Activated T-cell treated with anti-CD3 and anti-CD28 coated beads for 1 hour (primary cell): Measurements from ENCODE around the gene PCDHA2.
"Not testable (repeated sequence)": the region's sequence is repeated elsewhere in the genome, so short reads cannot be mapped to it uniquely, and the experiment has no call there.

ENCODE experiments used
- DNase-seq: peaks from one replicate; pipeline ENCODE4 v3.0.0-alpha.2; 2020; ENCODE audit warnings: low read depth

The PCDHA2 gene

GRCh38 chr5:140821375-140822280, 27.0 kb downstream of the PCDHA2 start, which contains the start of gene PCDHA5:
Gene PCDHA5, plus strand, starts transcription at chr5:140821613.
- no peak for DNase-seq

GRCh38 chr5:140822281-140822629, 27.6 kb downstream of the PCDHA2 start:
- DNase-seq: no peak

GRCh38 chr5:140822969-140823368, 28.3 kb downstream of the PCDHA2 start:
- DNase-seq: not testable (repeated sequence)

GRCh38 chr5:140823475-140823874, 28.8 kb downstream of the PCDHA2 start:
- DNase-seq: no peak

- DNase-seq: no peak
These were observed 33.2 kb downstream of the PCDHA2 start, which contains the start of gene PCDHA6 for GRCh38 chr5:140827704-140828361. Gene PCDHA6, plus strand, starts transcription at chr5:140827960. Its CDS starts 132 bp downstream, at chr5:140828092.

- DNase-seq: no peak
These were observed 33.7 kb downstream of the PCDHA2 start for GRCh38 chr5:140828362-140828737.

GRCh38 chr5:140829511-140830501, 35.2 kb downstream of the PCDHA2 start:
- DNase-seq: not testable (repeated sequence)

- DNase-seq: no peak
These were observed 39.3 kb downstream of the PCDHA2 start, which contains the start of gene PCDHA7 for GRCh38 chr5:140833993-140834392. Gene PCDHA7, plus strand, starts transcription at chr5:140834269. Its CDS starts 115 bp downstream, at chr5:140834384.

- DNase-seq: not testable (repeated sequence)
These were observed 39.9 kb downstream of the PCDHA2 start for GRCh38 chr5:140834439-140835008.

GRCh38 chr5:140835622-140836510, 41.2 kb downstream of the PCDHA2 start:
- DNase-seq: no peak

- no peak for DNase-seq
These were observed 46.6 kb downstream of the PCDHA2 start, which contains the start of gene PCDHA8 for GRCh38 chr5:140840978-140841962. Gene PCDHA8, plus strand, starts transcription at chr5:140841187. Its CDS starts 135 bp downstream, at chr5:140841322.

GRCh38 chr5:140842798-140843733, 48.4 kb downstream of the PCDHA2 start:
- no peak for DNase-seq
